NCI-H2107 (cell line): ENCODE measurements around the gene SCRN1.

Source experiments
- DNase-seq: peaks from one replicate; lab custom pipeline; 2025; lab: John Stamatoyannopoulos, UW

SCRN1 gene, protein sequence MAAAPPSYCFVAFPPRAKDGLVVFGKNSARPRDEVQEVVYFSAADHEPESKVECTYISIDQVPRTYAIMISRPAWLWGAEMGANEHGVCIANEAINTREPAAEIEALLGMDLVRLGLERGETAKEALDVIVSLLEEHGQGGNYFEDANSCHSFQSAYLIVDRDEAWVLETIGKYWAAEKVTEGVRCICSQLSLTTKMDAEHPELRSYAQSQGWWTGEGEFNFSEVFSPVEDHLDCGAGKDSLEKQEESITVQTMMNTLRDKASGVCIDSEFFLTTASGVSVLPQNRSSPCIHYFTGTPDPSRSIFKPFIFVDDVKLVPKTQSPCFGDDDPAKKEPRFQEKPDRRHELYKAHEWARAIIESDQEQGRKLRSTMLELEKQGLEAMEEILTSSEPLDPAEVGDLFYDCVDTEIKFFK

DNA sequence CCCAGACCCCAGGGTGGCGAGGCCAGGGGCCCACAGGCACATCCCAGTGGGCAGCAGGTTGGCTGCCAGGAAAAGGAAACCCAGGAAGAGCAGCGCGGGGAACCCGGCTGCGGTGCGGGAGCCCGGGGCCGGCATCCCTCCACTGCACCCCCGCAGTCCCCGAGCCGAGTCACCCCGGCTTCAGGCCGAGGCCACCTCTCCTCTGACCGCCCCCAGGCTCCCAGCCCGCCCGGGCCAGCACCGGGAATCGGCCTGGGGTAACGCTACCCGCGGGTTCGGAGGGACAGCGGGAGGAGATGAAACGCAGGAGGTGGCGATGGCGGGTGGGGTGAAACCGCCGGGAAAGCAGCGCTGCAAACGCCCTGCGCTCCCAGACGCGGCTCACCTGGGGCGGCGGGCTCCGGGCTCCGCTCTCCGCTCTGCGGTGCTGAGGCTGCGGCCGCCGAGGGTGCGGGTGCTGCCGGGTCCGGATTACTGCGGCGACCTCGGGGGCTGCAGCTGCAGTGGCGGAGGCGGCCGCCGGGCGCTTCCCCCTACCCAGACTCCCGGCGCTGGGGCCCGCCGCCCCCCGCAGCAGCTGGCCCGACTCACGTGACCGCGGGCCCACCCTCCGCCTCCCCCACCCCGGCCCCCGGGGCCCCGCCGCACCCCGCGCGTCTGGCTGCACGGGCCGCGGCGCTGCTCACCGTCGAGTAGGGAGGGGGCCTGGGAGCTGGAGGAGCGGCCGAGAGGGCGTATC is at the start of gene SCRN1:
SCRN1 (minus strand) TSS at position 545 of the 739 bp plus-strand sequence. CDS start 20,734 bp downstream, outside the sequence.
- no peak for DNase-seq

DNA sequence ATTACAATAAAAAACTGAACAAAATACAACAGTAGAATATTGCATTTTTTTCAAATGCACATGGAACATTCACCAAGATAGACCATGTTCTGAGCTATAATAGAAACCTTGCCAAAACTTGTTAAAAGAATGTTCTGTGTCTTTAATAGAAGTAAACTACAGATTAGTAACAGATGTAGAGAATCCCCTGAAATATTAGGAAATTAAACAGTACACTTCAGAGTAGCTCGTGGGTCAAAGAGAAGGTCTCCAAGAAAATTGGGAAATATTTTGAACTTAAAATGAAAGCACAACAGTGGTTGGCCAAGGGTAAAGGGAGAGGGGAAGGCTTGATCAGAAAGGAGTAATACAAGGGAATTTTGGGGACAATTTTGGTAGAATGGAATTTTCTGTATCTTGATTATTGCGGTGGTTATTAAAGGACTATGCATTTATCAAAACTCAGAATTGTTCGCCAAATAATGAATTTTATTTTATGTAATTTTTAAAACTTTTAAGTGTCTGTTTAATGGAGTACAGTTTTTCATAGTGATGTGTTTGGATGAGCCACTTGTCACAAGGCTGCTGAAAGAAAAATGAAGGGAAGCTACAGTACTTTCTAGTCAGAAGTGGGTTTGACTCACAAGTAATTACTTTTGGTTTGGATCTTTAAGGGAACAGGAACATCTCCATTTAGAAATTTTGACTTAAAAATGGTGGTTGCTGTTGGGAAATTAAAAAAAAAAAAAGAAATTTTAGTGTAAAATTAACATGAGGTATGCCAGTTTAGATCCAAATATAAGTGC is 48.8 kb upstream of the SCRN1 start:
- no peak for DNase-seq

DNA sequence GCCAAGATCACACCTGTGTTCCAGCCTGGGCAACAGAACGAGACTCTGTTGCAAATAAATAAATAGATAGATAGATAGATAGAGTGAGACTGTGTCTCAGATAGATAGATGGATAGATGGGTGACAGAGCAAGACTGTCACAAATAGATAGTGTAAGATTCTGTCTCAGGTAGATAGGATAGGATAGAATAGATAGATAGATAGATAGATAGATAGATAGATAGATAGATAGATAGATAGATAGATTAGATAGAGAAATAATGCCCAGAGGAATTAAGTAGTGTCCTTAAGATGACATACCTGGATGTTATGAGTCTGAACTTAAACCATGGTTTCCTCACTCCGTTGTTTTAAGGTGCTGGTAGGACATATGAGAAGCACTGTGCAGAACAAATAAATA is 46.6 kb upstream of the SCRN1 start:
- no peak for DNase-seq

DNA sequence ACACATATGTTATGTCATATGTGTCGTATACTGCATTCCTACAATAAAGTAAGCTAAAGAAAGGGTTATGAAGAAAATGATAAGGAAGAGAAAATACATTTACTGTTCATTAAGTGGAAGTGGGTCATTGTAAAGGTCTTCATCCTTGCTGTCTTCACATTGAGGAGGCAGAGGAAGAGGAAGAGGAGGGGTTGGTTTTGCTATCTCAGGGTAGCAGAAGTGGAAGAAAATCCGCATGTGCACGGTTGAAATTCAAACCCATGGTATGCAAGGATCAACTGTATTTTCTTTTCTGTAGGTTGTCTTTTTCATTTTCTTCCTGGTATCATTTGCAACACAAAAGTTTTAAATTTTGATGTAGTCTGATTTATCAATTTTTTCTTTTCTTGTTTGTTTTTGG is 44.9 kb upstream of the SCRN1 start:
- DNase-seq = no peak

DNA sequence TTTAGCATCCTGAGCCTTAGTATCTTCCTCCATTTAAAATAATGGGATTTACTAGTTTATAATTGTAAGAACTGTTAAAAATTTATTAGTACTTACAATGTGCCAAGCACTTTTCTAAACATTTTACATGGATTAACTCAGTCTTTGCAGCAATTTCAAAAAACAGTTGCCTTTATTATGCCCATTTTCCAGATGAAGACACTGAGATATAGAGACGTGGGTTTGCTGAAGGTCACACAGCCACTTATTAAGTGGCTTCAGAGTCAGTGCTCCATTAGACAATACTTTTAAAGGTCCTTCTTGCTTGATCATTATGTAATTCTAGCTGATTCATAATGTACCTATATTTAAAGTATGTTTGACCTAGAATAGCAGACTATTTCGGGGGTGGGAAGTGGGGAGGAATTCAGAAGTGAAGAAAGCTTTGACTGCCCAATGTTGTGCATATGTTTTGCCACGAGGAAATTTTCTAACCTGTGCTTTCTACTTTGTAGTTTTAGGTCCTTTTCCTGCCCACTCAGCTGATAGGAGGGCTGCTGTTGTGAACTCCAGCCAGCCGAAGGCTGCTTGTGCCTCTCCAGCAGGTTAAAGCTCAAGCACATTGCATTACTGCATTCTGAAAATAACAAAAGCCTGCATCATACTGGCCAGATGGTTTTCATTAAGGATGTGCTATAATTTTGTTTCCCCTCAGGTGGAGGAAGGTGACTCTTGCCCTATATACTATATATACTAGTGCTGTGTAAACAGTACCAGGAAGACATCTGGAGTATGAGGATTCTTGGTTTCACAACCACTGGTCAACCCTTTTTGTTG is 42.9 kb upstream of the SCRN1 start:
- DNase-seq = no peak

DNA sequence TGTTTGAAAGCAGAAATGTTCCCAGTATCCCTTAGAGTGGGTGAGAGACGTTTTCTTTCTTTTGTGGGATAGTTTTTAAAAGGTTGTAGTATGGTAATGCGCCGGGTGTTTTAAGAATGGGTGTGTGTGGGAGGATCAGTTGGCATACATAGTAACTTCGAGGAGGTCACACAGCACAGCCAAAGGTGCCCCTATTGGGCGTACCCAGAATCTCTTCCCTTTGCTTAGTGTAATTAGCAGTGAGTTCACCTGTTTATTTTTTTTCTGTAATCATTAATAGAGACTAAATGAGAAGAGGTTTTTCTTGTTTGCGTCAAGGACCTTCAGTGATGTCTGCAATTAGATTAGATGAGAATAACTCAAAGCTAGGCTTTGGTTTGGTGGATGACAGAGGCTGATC is 40.1 kb upstream of the SCRN1 start:
- no peak for DNase-seq

GRCh38 chr7:30028749-30029635 is 39.4 kb upstream of the SCRN1 start:
- DNase-seq = no peak

GRCh38 chr7:30028216-30028748 is 38.7 kb upstream of the SCRN1 start, which contains the start of gene PLEKHA8:
PLEKHA8 (plus strand) TSS chr7:30028412; CDS start chr7:30028763, 351 bp downstream.
- DNase-seq = peak; percentile 62

DNA sequence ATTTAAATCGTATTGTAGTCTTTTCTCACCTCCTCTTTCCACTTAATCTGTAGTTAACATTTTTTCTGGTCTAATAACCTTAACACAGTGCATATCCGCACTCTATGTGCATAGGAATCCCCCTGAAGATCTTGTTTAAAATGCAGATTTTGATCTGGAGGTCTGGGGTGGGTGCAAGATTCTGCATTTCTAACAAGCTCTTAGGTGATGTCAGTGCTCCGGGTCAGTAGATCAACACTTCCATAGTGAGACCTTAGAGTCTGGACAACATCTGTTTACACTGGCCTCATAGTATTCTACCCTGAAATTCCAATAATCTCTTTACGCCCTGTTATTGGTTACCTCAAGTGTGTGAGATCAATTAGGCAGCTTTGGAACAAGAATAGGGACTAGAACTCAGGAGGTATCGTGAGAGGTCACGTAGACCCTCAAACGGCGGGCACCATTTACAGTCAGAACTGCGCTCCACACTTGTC is 38.2 kb upstream of the SCRN1 start:
- DNase-seq = no peak

GRCh38 chr7:30027065-30027456 is 37.5 kb upstream of the SCRN1 start:
- no peak for DNase-seq

- peak; percentile 98 for DNase-seq
Measured at GRCh38 chr7:30026229-30027064, 36.8 kb upstream of the SCRN1 start, which contains the start of gene FKBP14. FKBP14 (minus strand) TSS chr7:30026702; CDS start chr7:30026508, 194 bp downstream.

- no peak for DNase-seq
Measured at GRCh38 chr7:30023524-30023923, 33.9 kb upstream of the SCRN1 start.

- DNase-seq = no peak
Measured at GRCh38 chr7:30022991-30023390, 33.4 kb upstream of the SCRN1 start.

- no peak for DNase-seq
Measured at GRCh38 chr7:30020535-30020934, 30.9 kb upstream of the SCRN1 start.

- DNase-seq = no peak
Measured at GRCh38 chr7:30019960-30020359, 30.4 kb upstream of the SCRN1 start.

- no peak for DNase-seq
Measured at GRCh38 chr7:30019387-30019786, 29.8 kb upstream of the SCRN1 start.

- no peak for DNase-seq
Measured at GRCh38 chr7:30018451-30018850, 28.9 kb upstream of the SCRN1 start.

DNA sequence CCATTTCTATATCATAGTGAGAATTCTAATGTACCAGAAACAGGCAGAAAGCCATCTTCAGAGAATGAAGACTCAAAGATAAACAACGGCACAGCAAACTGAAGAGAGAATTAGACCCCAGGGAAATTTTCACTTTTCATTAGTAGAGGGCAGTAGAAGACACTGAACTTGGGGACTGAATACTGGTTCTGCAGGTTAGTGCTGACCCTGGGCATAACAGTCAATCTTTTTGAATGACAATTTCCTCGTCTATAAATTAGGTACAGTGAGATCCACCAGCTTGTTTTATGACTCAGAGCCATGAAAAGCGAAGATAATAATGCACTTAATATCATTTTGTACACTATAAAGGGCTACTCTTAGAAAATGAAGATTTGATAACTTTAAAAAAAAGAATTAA is 23.2 kb upstream of the SCRN1 start:
- DNase-seq = no peak

DNA sequence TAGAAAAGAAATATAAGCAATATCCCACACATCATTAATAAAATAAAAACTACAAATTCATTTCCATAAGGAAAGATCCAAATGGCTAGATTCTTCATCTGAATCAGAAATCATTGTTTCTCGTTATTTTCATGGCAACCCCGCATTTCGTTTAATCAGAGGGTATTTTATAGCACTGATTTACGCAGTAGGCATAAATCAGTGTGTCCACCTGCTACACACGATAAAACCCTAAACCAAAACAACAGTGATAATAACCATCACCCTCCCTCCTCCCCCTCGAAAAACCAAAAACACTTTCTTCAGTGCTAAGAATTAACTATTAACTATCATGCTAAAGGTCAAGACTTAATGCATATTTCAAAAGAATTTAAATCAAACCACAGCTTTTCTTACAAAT is 20.4 kb upstream of the SCRN1 start:
- no peak for DNase-seq
